Adipose tissue (tissue), 3 donors: ENCODE results near the gene ATP6V1B1. TPM values are rescaled to one million over a fixed set of nuclear protein-coding genes. Genes with fewer than 3 reads are reported as not detected.
"Not testable (repeated sequence)": the region's sequence is repeated elsewhere in the genome, so short reads cannot be mapped to it uniquely, and the experiment has no call there.

Experiments used
- H3K27ac ChIP-seq: one replicate; pipeline ENCODE4 v1.5.1; 2013; ENCODE audit warnings: low read depth, low read length
- WGBS, 3 donors: extraction: QIAGEN DNeasy Blood & Tissue Kit; methylation state at CpG; one replicate each; pipeline ENCODE4 v1.1.7; 2013; 5-methylcytosine and 5-hydroxymethylcytosine counted together
- polyA plus RNA-seq, 3 donors: library from polyadenylated mRNA; stranded (reverse); fragments of 200-250 nt; gene quantifications; one replicate each; pipeline ENCODE4 v1.2.3, GENCODE V29; 2013
- donor health status: healthy with polysubstance abuse.
- donor health status: Bipolar disorder and iron deficiency.
- donor health status: healthy.

ATP6V1B1 gene
- polyA plus RNA-seq, 3 donors: 1.2 to 4.2 (median 1.9) TPM

GRCh38 chr2:71011786-71012185 lies 76.1 kb downstream of the ATP6V1B1 start:
- 19 to 29% (median 20%) methylated on average over 6 of the region's 6 CpGs for WGBS, 3 donors
- not testable (repeated sequence) for H3K27ac ChIP-seq

Other genes starting within 250 kb of the ATP6V1B1 start
- gene ADD2, start 167.7 kb upstream of the ATP6V1B1 start, polyA plus RNA-seq: 1 to 10 TPM in 2 of 3 donors, under 1 TPM in 1; 0.97 to 1.1 (median 1.0) TPM
- under 1 TPM in 2 of 3 donors, not detected in 1; 0.12 to 0.32 TPM for gene FIGLA, start 145.3 kb upstream of the ATP6V1B1 start, polyA plus RNA-seq
- gene CLEC4F, start 115.3 kb upstream of the ATP6V1B1 start, polyA plus RNA-seq: 1 to 10 TPM in 1 of 3 donors, under 1 TPM in 1, not detected in 1; 0.27 to 1.6 TPM
- under 1 TPM in 2 of 3 donors, not detected in 1; 0.22 to 0.67 TPM for gene CD207, start 100.1 kb upstream of the ATP6V1B1 start, polyA plus RNA-seq
- 1 to 10 TPM in 2 of 3 donors, under 1 TPM in 1; 0.54 to 4.7 (median 1.9) TPM for gene VAX2, start 35.3 kb upstream of the ATP6V1B1 start, polyA plus RNA-seq
- 10 to 100 TPM in 1 of 3 donors, 1 to 10 TPM in 2; 5.5 to 31.9 (median 8.9) TPM for gene ANKRD53, start 42.7 kb downstream of the ATP6V1B1 start, polyA plus RNA-seq
- 10 to 100 TPM; 32.3 to 56.6 (median 45.3) TPM for gene TEX261, start 59.0 kb downstream of the ATP6V1B1 start, polyA plus RNA-seq
- 100 to 1,000 TPM in 1 of 3 donors, 10 to 100 TPM in 2; 52.6 to 108 (median 90.4) TPM for gene NAGK, start 132.7 kb downstream of the ATP6V1B1 start, polyA plus RNA-seq
- 10 to 100 TPM; 19.4 to 23.3 (median 22.5) TPM for gene MCEE, start 194.3 kb downstream of the ATP6V1B1 start, polyA plus RNA-seq
- 10 to 100 TPM; 10.4 to 22.4 (median 19.9) TPM for gene MPHOSPH10, start 194.7 kb downstream of the ATP6V1B1 start, polyA plus RNA-seq